PC-3 (cell line): ENCODE data around the gene NAGS. TPM values are rescaled to one million over a fixed set of nuclear protein-coding genes. Genes with fewer than 3 reads are reported as not detected.

Source experiments
- ATAC-seq: fragments of 200-7000 bp; cut with Tn5 transposase; 2 replicates; pipeline ENCODE4 v1.9.1; 2020; ENCODE audit warnings: mild to moderate bottlenecking, moderate library complexity
- BruUV-seq: library from RNA; stranded (reverse); fragments of 400-500 nt; replicated peaks from 2 replicates; lab custom pipeline; 2021; lab: Mats Ljungman, UMichigan
- CTCF ChIA-PET: fragments of 300-600 bp; sonication (Branson Sonifier 250); formaldehyde crosslinking; loops from one replicate; lab custom pipeline; 2022; ENCODE audit warnings: antibody characterized with exemption; lab: Charles Lee
- POLR2A ChIA-PET: fragments of 300-600 bp; sonication (Branson Sonifier 250); formaldehyde crosslinking; loops from one replicate; lab custom pipeline; 2022; ENCODE audit warnings: antibody characterized with exemption; ENCODE audit not compliant: unreplicated experiment; lab: Charles Lee
- DNase-seq: peaks from one replicate; pipeline ENCODE4 v3.0.0-alpha.2; 2015
- H2AFZ ChIP-seq: fragments of 300-600 bp; sonication (generic); 2 replicates; pipeline ENCODE4 v1.6.0; 2016; ENCODE audit warnings: antibody characterized with exemption, low read length
- H3F3A ChIP-seq: fragments of 300-600 bp; sonication (generic); one replicate; pipeline ENCODE4 v1.6.0; 2017; ENCODE audit warnings: antibody characterized with exemption, low read length, control low read depth, mild to moderate bottlenecking; ENCODE audit not compliant: unreplicated experiment
- H3K27ac ChIP-seq: fragments of 300-600 bp; sonication (generic); 2 replicates; pipeline ENCODE4 v1.5.1; 2016; ENCODE audit warnings: mild to moderate bottlenecking, low read length
- H3K27me3 ChIP-seq: fragments of 300-600 bp; sonication (generic); 2 replicates; pipeline ENCODE4 v1.6.1; 2016; ENCODE audit warnings: low read length, mixed read lengths
- H3K36me3 ChIP-seq: fragments of 300-600 bp; sonication (generic); 2 replicates; pipeline ENCODE4 v1.6.1; 2016; ENCODE audit warnings: low read depth, mixed run types, low read length, mixed read lengths
- H3K4me1 ChIP-seq: fragments of 300-600 bp; sonication (generic); 2 replicates; pipeline ENCODE4 v1.5.1; 2016; ENCODE audit warnings: low read length; ENCODE audit not compliant: insufficient read depth
- H3K4me2 ChIP-seq: fragments of 300-600 bp; sonication (generic); 2 replicates; pipeline ENCODE4 v1.6.0; 2016; ENCODE audit warnings: low read length
- H3K4me3 ChIP-seq: fragments of 300-600 bp; sonication (generic); 2 replicates; pipeline ENCODE4 v1.5.1; 2016; ENCODE audit warnings: mild to moderate bottlenecking, low read length, mixed read lengths
- H3K79me2 ChIP-seq: fragments of 300-600 bp; sonication (generic); 2 replicates; pipeline ENCODE4 v1.6.1; 2017; ENCODE audit warnings: low read length, mixed read lengths
- H3K9ac ChIP-seq: fragments of 300-600 bp; sonication (generic); 2 replicates; pipeline ENCODE4 v1.6.0; 2016; ENCODE audit warnings: mild to moderate bottlenecking, low read length
- H3K9me2 ChIP-seq: fragments of 300-600 bp; sonication (generic); replicated peaks from 2 replicates; pipeline ENCODE4 v1.6.1; 2016; ENCODE audit warnings: mixed run types, low read length, mixed read lengths
- H3K9me3 ChIP-seq: fragments of 300-600 bp; sonication (generic); 2 replicates; pipeline ENCODE4 v1.6.1; 2016; ENCODE audit warnings: low read length, mixed read lengths
- H4K20me1 ChIP-seq: fragments of 300-600 bp; sonication (generic); 2 replicates; pipeline ENCODE4 v1.6.1; 2016; ENCODE audit warnings: low read length, mixed read lengths
- CTCF ChIP-seq: fragments of 300-600 bp; sonication (generic); conservative IDR thresholded peaks from 2 replicates; pipeline ENCODE4 v1.5.1; 2017; ENCODE audit warnings: antibody characterized with exemption, low read depth, mild to moderate bottlenecking, low read length
- EZH2 ChIP-seq: fragments of 300-600 bp; sonication (generic); IDR thresholded peaks from one replicate; pipeline ENCODE4 v1.6.1; 2017; ENCODE audit warnings: antibody characterized with exemption, mild to moderate bottlenecking, low read length; ENCODE audit not compliant: unreplicated experiment
- EZH2phosphoT487 ChIP-seq: fragments of 300-600 bp; sonication (generic); IDR thresholded peaks from 2 replicates; pipeline ENCODE4 v1.6.1; 2018; ENCODE audit warnings: mild to moderate bottlenecking, antibody characterized with exemption, low read length, borderline replicate concordance
- intact Hi-C: fragments of 100-400 bp; cut with micrococcal nuclease; formaldehyde crosslinking; loops from 2 replicates; pipeline ENCODE4 v1.9.0; 2023
- total RNA-seq: library from RNA; depleted of rRNA; stranded (reverse); fragments of >200 nt; gene quantifications from 2 replicates; pipeline ENCODE4 v1.2.3, GENCODE V29; 2014

NAGS gene
- total RNA-seq, 1 experiment from 2014 or later, result 13.5 TPM

DNA sequence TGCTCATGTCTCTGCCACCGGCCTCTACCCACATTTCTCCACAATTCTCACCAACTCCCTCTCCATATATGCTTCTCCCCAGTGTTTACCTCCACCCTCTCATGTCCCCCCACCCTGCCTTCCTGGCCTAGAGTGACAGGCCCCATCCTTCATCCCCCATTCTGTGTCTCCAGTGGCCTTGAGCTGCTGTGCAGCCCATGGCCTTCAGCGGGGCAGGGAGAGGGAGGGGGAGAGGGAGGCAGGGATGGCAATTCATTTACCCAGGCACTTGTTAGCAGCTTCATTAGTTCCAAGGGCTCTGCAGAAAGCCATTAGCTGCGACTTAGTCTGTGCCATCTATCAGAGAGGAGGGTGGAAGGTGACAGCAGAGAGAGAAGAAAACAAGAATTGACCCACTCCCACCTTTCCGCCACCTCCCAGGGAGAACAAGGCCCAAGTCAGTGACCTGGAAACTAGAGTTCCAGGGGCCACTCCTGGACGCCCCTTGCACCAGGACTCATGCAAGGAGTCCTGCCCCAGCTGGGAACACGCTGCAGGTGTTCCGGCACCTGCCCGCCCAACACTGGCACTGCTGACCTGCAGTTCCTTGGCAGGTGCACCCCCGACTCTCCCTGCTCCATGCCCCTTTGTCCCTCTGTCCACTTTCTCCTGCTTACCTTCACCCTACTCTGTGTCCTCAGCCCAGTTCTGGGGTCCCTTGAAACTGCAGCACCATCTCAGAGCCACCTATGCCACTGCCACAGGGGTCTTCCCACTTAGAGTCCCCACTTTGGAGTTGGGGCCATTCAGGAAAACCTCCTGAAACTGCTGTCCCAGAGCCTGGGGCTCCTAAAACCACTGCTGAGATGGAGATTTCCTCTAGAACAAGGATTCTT is 27.2 kb upstream of the NAGS start:
- Histone ChIP-seq H3K9me3 (no peaks in the 10 kb centered on the region), H3K9ac (no peak overlapping the region), H3K4me2 (no peak overlapping the region), H3K27me3 (peaks cover 37% of the 10 kb centered on the region), H3K4me3 (no peak overlapping the region), H3K79me2 (no peaks in the 10 kb centered on the region), H3K9me2 (no peaks in the 10 kb centered on the region), H3F3A (no peaks in the 10 kb centered on the region), H3K36me3 (no peaks in the 10 kb centered on the region), H2AFZ (no peak overlapping the region), H4K20me1 (no peaks in the 10 kb centered on the region), H3K4me1 (no peaks in the 10 kb centered on the region), H3K27ac (no peak overlapping the region)
- DNase-seq (no peak), ATAC-seq (no peak)
- ChIA-PET CTCF (no interaction called here), POLR2A (no interaction called here)
- intact Hi-C loops, result no loop called here
- TF ChIP-seq EZH2phosphoT487, result no peak
- no peak for TF ChIP-seq CTCF
- TF ChIP-seq EZH2, result no peak
- BruUV-seq, result no TSS peak

DNA sequence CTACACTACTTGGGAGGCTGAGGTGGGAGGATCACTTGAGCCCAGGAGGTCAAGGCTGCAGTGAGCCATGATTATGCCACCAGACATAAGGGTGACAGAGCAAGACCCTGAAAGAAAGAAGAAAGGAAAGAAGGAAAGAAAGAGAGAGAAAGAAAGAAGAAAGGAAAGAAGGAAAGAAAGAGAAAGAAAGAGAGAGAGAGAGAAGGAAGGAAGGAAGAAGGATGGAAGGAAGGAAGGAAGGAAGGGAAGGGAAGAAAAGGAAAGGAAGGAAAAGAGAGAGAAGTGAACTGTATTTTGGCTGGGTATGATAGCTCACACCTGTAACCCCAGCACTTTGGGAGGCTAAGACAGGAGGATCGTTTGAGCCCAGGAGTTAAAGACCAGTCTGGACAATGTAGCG is 26.3 kb upstream of the NAGS start:
- Histone ChIP-seq H3K4me2 (no peak overlapping the region), H3K9ac (no peak overlapping the region), H3K79me2 (no peaks in the 10 kb centered on the region), H4K20me1 (no peaks in the 10 kb centered on the region), H3K27ac (no peak overlapping the region), H3K4me1 (no peaks in the 10 kb centered on the region), H3K9me3 (no peaks in the 10 kb centered on the region), H3F3A (no peaks in the 10 kb centered on the region), H3K4me3 (no peak overlapping the region), H3K36me3 (no peaks in the 10 kb centered on the region), H2AFZ (no peak overlapping the region), H3K27me3 (peaks cover 44% of the 10 kb centered on the region), H3K9me2 (no peaks in the 10 kb centered on the region)
- ChIA-PET POLR2A (no interaction called here), CTCF (no interaction called here)
- DNase-seq (no peak), ATAC-seq (no peak)
- intact Hi-C loops, result no loop called here
- no TSS peak for BruUV-seq
- TF ChIP-seq CTCF (no peak), EZH2phosphoT487 (no peak), EZH2 (no peak)

- no peak for DNase-seq
- Histone ChIP-seq H3K36me3 (no peaks in the 10 kb centered on the region), H3K4me1 (no peaks in the 10 kb centered on the region), H3K4me3 (no peak overlapping the region), H3F3A (no peaks in the 10 kb centered on the region), H3K79me2 (no peaks in the 10 kb centered on the region), H2AFZ (no peak overlapping the region), H3K9me2 (no peaks in the 10 kb centered on the region), H3K27me3 (peaks cover 53% of the 10 kb centered on the region), H3K27ac (no peak overlapping the region), H3K9ac (no peak overlapping the region), H3K4me2 (no peak overlapping the region), H4K20me1 (no peaks in the 10 kb centered on the region), H3K9me3 (no peaks in the 10 kb centered on the region)
- no TSS peak for BruUV-seq
- ATAC-seq, result no peak
- ChIA-PET CTCF (no interaction called here), POLR2A (no interaction called here)
- intact Hi-C loops, result no loop called here
- TF ChIP-seq EZH2, result no peak
- no peak for TF ChIP-seq EZH2phosphoT487
- no peak for TF ChIP-seq CTCF
These were observed 25.4 kb upstream of the NAGS start for GRCh38 chr17:43979011-43979410.
